Activated CD4-positive, alpha-beta T cell treated with anti-CD3 and anti-CD28 coated beads, Interleukin-2, amount 50 U/mL, for 4 hours (primary cell): ENCODE results near the gene ZNF69.
"Not testable (repeated sequence)": the region's sequence is repeated elsewhere in the genome, so short reads cannot be mapped to it uniquely, and the experiment has no call there.

Experiments used
- DNase-seq, 2 experiments: peaks; one replicate each; pipeline ENCODE4 v3.0.0-alpha.2; 2020

ZNF69 gene

GRCh38 chr19:11902228-11902627 is 14.6 kb downstream of the ZNF69 start:
- DNase-seq: no peak

GRCh38 chr19:11905928-11906327 is 18.3 kb downstream of the ZNF69 start:
- no peak for DNase-seq

- DNase-seq: not testable (repeated sequence)
Observed at GRCh38 chr19:11911937-11912336, 24.4 kb downstream of the ZNF69 start.

GRCh38 chr19:11914417-11915051 is 27.0 kb downstream of the ZNF69 start:
- DNase-seq: not testable (repeated sequence)

GRCh38 chr19:11921852-11922495 is 34.4 kb downstream of the ZNF69 start:
- DNase-seq: no peak

GRCh38 chr19:11924886-11925650 is 37.5 kb downstream of the ZNF69 start, which contains the start of gene ZNF700:
Gene ZNF700 (plus strand): TSS chr19:11925107. CDS start chr19:11925211, 104 bp downstream.
- peak; percentile 89 to 90 for DNase-seq

GRCh38 chr19:11925651-11926187 is 38.1 kb downstream of the ZNF69 start:
- DNase-seq: not testable (repeated sequence)

DNA sequence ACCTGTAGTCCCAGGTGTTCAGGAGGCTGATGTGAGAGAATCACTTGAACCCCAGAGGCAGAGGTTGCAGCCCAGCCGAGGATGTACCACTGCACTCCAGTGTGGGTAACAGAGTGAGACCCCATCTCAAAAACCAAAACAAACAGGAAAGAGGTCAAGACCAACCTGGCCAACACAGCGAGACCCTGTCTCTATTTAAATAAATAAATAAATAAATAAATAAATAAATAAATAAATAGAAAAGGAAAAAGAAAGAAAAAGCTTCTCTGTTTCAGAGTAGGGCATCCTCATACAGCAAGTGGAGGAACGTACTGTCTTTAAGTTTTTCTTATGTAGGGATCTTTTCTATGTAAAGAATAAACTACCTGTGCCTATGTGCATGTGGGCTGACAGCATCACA is 39.6 kb downstream of the ZNF69 start:
- DNase-seq: no peak

DNA sequence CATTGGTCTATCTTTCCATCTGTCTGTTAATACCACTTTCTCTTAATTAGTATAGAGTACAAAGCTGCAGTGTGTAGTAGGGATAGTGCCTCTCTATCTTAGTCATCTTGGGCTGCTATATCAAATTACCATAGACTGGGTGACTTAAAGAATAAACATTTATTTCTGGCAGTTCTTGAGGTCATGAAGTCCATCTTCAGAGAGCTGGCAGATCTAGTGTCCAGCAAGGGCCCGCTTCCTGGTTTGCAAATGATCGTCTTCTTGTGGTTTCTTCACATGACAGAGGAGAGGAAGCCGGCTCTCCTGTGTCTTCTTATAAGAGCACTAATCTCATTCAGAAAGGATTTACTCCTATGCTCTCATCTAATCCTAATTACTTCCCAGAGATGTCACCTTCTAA is 43.5 kb downstream of the ZNF69 start:
- DNase-seq: no peak

DNA sequence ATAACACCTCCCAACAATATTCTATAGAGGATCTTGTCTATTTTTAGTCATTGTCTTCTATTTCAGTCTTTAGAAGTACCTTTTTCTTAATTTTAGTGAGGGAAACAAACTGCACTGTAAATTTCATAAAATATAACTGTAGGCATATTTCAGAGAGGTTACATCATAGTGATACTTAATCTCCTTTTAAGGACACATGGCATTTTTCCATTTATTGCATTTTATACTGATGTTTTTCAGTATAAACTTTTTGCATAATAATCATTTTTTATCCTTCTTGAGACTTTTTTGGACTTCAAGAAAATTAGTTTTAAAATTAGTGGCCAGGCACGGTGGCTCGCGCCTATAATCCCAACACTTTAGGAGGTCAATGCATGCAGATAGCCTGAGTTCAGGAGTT is 43.9 kb downstream of the ZNF69 start:
- DNase-seq: no peak

DNA sequence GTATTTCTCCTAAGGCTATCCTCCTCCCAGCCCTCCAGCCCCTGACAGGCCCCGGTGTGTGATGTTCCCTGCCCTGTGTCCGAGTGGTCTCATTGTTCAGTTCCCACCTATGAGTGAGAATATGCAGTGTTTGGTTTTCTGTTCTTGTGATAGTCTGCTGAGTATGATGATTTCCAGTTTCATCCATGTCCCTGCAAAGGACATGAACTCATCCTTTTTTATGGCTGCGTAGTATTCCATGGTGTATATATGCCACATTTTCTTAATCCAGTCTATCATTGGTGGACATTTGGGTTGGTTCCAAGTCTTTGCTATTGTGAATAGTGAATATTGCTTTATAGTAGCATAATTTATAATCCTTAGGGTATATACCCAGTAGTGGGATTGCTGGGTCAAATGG is 48.2 kb downstream of the ZNF69 start:
- DNase-seq: not testable (repeated sequence)

- not testable (repeated sequence) for DNase-seq
Observed at GRCh38 chr19:11938383-11938782, 50.8 kb downstream of the ZNF69 start.

DNA sequence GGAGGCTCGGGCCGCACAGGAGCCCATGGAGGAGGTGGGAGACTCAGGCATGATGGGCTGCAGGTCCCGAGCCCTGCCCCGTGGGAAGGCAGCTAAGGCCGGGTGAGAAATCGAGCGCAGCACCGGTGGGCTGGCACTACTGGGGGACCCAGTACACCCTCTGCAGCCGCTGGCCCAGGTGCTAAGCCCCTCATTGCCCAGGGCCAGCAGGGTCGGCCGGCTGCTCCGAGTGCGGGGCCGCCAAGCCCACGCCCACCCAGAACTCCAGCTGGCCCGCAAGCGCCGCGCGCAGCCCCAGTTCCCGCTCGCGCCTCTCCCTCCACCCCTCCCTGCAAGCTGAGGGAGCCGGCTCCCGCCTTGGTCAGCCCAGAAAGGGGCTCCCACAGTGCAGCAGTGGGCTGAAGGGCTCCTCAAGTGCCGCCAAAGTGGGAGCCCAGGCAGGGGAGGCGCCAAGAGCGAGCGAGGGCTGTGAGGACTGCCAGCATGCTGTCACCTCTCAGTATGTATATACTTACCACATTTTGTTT is 53.8 kb downstream of the ZNF69 start:
- not testable (repeated sequence) for DNase-seq

DNA sequence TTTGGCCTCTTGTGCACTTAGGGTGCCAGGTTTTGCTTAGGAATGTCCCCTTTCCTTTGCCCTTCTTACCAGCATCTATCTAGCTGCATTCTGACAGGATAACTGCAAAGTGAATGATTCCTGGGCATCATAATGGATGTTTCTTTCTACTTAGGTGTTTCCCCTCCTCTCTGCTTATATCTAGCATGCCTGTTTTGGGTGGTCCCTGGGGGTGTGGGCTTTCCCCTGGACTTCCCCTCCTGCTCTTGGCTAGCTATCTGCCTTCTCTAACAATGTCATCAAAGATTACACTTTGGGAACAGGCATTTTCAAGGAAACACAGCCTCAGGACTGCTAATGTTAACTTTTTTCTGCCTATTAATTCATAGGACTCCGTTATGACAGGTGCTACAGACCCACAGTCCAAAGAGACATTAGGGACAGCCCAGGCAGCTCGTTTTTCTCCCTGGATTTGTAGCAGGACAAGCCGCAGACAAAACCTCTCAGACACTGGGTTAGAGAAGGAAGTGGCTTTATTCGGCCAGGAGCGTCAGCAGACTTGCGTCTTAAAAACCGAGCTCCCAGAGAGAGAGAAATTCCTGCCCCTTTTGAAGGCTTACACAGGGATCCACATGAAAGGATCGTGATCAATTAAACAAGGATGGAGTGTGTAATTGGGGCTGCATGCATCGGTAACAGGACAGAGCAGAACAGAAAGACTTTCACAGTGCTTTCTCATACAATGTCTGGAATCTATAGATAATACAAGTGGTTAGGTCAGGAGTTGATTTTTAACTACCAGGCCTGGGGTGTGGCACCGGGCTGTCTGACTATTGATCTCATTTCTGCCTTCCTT is 54.6 kb downstream of the ZNF69 start:
- DNase-seq: no peak

- no peak for DNase-seq
Observed at GRCh38 chr19:11942843-11943108, 55.2 kb downstream of the ZNF69 start.

GRCh38 chr19:11944656-11945055 is 57.1 kb downstream of the ZNF69 start:
- DNase-seq: no peak

DNA sequence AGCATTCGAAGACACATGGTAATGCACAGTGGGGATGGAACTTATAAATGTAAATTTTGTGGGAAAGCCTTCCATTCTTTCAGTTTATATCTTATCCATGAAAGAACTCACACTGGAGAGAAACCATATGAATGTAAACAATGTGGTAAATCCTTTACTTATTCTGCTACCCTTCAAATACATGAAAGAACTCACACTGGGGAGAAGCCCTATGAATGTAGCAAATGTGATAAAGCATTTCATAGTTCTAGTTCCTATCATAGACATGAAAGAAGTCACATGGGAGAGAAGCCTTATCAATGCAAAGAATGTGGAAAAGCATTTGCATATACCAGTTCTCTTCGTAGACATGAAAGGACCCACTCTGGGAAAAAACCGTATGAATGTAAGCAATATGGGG is 61.1 kb downstream of the ZNF69 start:
- no peak for DNase-seq

DNA sequence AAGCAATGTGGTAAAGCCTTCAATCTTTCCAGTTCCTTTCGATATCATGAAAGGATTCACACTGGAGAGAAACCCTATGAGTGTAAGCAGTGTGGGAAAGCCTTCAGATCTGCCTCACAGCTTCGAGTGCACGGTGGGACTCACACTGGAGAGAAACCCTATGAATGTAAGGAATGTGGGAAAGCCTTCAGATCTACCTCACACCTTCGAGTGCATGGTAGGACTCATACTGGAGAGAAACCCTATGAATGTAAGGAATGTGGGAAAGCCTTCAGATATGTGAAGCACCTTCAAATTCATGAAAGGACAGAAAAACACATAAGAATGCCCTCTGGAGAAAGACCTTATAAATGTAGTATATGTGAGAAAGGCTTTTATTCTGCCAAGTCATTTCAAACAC is 61.6 kb downstream of the ZNF69 start:
- no peak for DNase-seq

DNA sequence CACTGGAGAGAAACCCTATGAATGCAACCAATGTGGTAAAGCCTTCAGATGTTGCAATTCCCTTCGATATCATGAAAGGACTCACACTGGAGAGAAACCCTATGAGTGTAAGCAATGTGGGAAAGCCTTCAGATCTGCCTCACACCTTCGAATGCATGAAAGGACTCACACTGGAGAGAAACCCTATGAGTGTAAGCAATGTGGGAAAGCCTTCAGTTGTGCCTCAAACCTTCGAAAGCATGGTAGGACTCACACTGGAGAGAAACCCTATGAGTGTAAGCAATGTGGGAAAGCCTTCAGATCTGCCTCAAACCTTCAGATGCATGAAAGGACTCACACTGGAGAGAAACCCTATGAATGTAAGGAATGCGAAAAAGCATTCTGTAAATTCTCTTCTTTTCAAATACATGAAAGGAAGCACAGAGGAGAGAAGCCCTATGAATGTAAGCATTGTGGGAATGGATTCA is 62.1 kb downstream of the ZNF69 start:
- not testable (repeated sequence) for DNase-seq

GRCh38 chr19:11950312-11950711 is 62.7 kb downstream of the ZNF69 start:
- no peak for DNase-seq
